ENCODE measurements around the gene GNG13. TPM values are rescaled to one million over a fixed set of nuclear protein-coding genes. Genes with fewer than 3 reads are reported as not detected.
"Not testable (repeated sequence)": the region's sequence is repeated elsewhere in the genome, so short reads cannot be mapped to it uniquely, and the experiment has no call there.

GNG13 gene
- total RNA-seq, 1 donor from 2014 or later, result not detected

DNA sequence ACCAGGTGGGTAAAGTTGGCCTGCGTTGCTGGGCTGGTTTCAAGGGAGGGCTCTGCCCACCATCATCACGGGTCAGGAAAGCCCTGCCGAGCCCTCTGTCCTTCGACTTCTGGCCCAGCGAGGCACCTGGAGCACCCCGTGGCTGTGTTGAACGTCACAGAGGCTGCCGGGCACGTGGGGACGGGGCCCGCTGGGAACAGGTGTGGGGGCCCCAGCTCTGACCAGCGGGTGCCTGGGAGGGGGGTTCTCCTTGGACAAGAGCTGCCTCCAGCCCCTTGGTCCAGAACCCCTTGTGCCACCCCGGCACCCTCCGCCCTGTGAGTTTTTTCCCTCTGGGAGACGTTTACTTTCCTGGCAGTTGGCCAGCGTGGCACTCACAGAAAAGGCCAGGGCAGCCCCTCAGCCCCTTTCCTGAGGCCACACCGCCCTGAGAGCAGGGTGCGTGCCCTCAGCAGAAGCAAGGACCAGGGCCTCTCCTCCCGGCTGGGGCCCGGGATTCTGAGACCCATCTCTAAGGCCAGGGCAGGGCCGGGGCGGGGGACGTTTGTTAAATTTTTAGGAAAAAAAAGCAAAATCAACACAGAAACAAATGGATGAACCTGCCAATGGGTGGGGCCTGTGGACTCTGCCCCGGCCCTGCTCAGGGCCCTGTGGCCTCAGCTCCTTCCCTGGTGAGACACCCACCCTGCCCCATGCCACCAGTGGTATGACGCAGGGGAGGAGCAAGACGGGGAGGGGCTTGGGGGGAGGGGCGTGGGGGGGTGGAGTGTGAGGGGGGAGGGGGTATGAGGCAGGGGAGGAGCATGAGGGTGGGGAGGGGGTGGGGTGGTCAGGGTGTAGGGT, 31.3 kb upstream of the GNG13 start:
- DNase-seq, result no peak

GRCh38 chr16:830871-831570, 30.5 kb upstream of the GNG13 start:
- no peak for DNase-seq

GRCh38 chr16:830107-830870, 29.8 kb upstream of the GNG13 start:
- no peak for DNase-seq

DNA sequence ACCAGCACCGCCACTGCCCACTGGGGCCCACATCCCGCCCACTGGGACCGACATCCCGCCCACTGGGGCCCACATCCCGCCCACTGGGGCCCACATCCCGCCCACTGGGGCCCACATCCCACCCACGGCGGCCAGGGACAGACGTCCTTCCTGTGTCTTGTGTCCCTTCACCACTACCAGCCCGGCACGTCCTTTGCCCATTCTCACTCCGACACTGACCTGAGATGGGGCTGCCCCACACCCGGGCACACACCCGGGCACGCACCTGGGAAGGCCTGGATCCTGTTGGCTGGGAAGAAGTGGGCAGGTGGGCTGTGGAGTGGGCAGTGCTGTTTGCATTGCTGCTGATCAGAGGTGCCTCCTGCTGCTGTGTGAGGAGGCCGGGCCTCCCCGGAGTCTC, 28.4 kb upstream of the GNG13 start:
- no peak for DNase-seq

DNA sequence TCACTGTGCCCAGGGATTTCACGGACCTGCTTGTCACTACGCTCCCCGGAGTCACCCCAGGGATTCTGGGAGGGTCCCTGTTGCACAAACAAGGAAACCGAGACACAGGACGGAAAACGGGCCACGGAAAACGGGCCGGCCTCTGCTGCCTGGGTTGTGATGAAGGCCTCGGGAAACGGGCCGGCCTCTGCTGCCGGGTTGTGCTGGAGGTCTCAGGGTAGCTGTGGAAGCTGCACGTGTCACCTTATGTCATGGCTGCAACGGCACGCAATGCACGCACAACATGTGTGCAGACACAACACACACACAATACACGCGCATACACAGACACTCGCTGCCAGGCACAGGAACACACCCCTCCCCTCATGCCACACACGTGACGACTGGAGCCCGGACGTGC, 27.0 kb upstream of the GNG13 start:
- no peak for DNase-seq

GRCh38 chr16:825341-826061, 25.0 kb upstream of the GNG13 start:
- DNase-seq, result no peak

- no peak for DNase-seq
Measured at GRCh38 chr16:824601-825000, 24.1 kb upstream of the GNG13 start.

DNA sequence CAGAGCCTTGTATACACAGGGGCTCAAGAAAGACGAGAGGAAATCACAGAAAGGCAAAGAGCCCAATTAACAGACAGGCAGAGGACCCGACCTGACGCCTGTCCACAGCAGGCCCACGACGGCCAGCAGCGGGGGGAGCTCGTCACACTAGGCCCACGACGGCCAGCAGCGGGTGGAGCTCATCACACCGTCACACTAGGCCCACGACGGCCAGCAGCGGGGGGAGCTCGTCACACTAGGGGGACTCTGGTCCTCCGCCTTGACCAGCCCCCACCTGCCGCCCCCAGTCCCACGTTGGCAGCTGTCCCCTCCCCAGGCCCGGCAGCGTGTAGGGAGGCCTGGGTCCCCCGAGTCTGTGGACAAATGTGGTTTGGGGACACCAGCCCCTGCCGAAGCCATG, 23.7 kb upstream of the GNG13 start:
- no peak for DNase-seq

DNA sequence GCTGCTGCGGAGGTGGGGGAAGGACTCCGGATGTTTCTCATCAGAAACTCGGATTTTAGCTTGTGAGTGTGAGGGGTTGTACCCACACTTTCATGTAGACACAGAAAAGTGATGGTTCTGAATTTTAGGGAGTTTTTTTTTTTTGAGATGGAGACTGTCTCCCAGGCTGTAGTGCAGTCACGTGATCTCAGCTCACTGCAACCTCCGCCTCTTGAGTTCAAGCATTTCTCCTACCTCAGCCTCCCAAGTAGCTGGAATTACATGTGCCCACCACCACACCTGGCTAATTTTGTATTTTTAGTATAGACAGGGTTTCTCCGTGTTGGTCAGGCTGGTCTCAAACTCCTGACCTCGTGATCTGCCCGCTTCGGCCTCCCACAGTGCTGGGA, 22.4 kb upstream of the GNG13 start:
- DNase-seq, result no peak

GRCh38 chr16:822174-822908, 21.8 kb upstream of the GNG13 start:
- no peak for DNase-seq

- DNase-seq, result no peak
Measured at GRCh38 chr16:821751-822150, 21.2 kb upstream of the GNG13 start.

DNA sequence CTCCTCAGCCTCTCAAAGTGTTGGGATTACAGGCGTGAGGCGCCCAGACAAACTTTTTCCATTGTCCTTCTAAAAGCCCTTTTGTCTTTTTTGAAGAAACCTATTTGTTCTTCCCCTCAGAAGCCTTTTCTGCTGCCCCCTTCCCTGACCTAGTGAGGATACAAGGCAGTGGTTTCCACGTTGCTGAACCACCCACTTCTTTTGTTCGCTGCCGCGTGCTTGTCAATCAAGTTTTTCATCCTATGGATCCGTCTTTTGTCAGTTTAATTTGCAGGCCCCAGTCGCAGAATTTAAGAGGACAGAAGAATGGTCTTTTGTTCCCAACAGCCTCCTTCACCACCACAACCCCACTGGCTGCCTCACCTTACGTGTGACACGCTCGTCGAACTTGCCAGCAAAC, 20.2 kb upstream of the GNG13 start:
- no peak for DNase-seq

DNA sequence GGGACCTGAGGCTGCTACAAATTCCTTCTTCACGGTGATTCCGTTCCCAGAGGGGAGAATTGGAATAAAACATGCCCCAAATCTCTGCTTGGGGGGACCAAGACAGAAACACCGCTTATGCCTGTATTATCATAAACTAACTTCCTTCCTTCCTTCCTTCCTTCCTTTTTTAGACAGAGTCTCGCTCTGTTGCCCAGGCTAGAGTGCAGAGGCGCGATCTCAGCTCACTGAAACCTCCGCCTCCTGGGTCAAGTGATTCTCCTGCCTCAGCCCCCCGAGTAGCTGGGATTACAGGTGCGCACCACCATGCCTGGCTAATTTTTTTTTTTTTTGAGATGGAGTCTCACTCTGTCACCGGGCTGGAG, 19.5 kb upstream of the GNG13 start:
- not testable (repeated sequence) for DNase-seq

DNA sequence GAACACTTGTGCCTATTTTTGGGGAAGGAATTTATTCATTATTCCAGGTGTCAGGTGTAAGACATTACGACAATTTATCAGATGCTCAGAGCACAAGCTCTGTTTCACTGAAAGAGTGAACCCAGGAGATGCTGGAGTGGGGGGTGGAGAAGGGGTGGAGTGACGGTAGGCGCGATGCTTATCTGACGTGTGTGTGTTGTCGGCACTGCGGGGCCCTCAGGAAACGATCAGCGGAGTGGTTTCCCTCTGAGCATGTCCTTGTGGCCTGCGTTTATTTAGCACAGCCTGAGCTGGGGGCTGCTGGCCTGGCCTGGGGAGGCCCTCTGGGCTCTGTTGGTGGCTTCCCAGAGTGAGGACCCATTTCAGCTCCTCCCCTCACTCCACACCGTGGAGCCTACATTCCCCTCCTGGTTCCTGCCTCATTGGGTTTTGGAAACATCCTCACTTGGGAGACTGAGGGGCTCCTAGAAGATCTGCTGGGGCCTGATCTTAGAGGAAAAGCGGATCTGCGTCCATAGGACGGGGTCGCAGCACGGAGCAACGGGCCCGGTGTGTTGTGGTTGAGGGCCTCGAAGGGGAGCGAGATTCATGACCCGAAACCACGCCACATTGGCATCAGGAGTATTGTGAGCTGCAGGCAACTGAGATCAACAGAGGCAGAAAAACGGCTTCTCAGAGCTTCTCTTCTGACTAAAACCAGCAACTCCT, 19.0 kb upstream of the GNG13 start:
- DNase-seq, result no peak

- no peak for DNase-seq
Measured at GRCh38 chr16:818592-818991, 18.1 kb upstream of the GNG13 start.

DNA sequence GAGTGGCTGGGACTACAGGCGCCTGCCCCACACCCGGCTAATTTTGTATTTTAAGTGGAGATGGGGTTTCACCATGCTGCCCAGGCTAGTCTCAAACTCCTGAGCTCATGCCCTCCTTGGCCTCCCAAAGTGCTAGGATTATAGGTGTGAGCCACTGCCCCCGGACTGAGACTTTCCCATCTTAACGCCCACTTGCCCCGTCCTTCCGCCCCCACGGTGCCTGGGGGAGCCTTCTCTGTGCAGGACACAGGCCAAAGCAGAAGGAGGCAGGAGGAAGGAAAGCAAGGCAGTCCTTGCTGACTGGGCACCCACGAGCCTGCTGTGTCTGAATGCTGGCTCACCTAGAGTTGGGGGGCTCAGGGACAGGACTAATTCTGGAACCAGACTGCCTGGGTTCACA, 17.6 kb upstream of the GNG13 start:
- DNase-seq, result no peak

DNA sequence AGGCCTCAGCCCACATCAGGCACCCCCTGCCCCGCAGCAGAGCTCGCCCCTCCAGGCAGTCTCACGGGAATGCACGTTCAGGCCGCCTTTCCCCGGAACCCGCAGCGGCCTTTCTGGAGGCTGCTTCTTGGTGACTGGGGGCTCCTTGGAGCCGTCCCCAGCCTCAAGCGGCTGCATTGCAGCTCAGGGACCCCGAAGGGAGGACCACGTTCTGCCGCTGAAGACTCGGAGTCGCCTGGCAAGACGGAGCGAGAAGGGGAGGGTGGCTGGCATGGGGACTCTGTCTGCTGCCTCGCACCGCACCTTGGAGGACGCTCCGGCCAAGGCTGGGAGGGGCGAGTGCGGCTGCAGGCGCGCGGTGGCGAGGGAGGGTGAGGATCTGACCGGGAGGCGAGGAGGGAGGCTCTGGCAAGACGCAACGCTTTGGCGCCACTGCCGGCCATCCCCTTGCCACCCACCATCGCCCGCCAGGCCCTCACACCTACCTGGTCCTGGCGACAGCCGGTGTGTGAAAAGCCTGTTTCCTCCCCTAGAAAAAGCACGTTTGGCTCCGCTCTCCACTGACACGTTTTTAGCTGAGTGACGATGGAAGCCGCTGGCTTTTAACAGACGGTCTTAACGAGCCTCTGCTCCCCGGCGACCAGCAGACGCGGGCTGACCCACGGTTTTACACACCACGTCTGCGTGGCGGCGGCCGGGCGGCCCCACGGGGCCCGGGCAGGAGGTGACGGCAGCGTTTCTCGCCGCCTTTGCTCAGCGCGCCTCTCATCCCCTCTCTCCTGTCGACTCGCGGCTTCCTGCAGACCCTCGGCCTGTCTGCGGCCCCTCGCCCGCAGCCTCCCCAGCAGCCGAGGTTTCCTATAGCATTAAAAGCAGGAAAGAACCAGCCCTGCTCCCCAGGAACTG, 16.7 kb upstream of the GNG13 start:
- no peak for DNase-seq

DNA sequence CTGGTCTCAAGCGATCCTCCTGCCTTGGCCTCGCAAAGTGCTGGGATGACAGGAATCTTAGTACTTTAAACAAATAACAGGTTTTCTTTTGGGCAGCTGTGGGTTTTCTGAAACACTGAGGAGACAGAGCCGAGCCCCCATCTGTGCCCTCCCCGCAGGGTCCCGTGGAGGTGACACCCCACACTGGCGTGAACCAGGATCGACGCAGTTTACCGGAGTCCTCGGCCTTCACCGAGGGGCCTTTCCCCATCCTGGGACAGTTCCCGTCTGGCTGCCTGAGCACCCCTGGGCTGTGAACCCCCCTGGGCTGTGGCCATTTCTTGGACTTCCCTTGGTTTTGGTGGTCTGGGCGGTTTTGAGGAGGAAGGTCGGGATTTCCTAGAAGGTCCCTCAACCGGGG, 15.3 kb upstream of the GNG13 start:
- DNase-seq, result no peak

GRCh38 chr16:814974-815373, 14.4 kb upstream of the GNG13 start:
- DNase-seq, result no peak

DNA sequence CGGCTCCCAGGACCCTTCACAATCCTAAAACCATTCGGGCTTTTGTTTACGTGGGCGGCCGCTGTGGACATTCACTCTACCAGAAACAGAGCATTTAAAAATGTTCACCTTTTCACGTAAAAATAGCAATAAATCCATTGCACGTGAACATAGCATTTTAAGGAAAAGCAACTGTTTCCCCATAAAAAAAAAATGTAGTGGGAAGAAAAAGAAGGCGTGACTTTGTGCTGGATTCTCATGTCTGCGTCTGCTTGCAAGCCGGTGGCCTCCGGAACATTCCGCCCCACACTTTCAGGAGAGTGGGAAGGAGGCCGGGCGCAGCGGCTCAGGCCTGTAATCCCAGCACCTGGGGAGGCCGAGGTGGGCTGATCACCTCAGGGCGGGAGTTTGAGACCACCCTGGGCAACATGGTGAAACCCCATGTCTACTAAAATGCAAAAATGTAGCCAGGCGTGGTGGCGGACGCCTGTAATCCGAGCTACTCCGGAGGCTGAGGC, 13.4 kb upstream of the GNG13 start:
- no peak for DNase-seq

Data from dermis blood vessel endothelial cell (primary cell).